T follicular helper cell (primary cell): Measurements from ENCODE around the gene ZC3H14.
A peak's percentile ranks its signal among the peaks of the same experiment; 100 is the strongest.

Experiments
- DNase-seq: peaks from one replicate; pipeline ENCODE4 v3.0.0-alpha.2; 2020; ENCODE audit warnings: low read depth

Gene ZC3H14

GRCh38 chr14:88611878-88612277 lies 49.0 kb downstream of the ZC3H14 start:
- DNase-seq = no peak

- no peak for DNase-seq
Measured at GRCh38 chr14:88612981-88613380, 50.1 kb downstream of the ZC3H14 start.

- no peak for DNase-seq
Measured at GRCh38 chr14:88613552-88614010, 50.7 kb downstream of the ZC3H14 start.

- DNase-seq = no peak
Measured at GRCh38 chr14:88614218-88614907, 51.5 kb downstream of the ZC3H14 start.

- DNase-seq = no peak
Measured at GRCh38 chr14:88616697-88617096, 53.9 kb downstream of the ZC3H14 start.

GRCh38 chr14:88617479-88617878 lies 54.6 kb downstream of the ZC3H14 start:
- DNase-seq = no peak

GRCh38 chr14:88618476-88618875 lies 55.6 kb downstream of the ZC3H14 start:
- DNase-seq = no peak

- DNase-seq = no peak
Measured at GRCh38 chr14:88621100-88621499, 58.3 kb downstream of the ZC3H14 start.

- no peak for DNase-seq
Measured at GRCh38 chr14:88625671-88626070, 62.8 kb downstream of the ZC3H14 start.

- no peak for DNase-seq
Measured at GRCh38 chr14:88628033-88628432, 65.2 kb downstream of the ZC3H14 start.

GRCh38 chr14:88628462-88628861 lies 65.6 kb downstream of the ZC3H14 start:
- DNase-seq = no peak

- no peak for DNase-seq
Measured at GRCh38 chr14:88630565-88630964, 67.7 kb downstream of the ZC3H14 start.

GRCh38 chr14:88631091-88631490 lies 68.3 kb downstream of the ZC3H14 start:
- no peak for DNase-seq

GRCh38 chr14:88632512-88632911 lies 69.7 kb downstream of the ZC3H14 start:
- no peak for DNase-seq

- no peak for DNase-seq
Measured at GRCh38 chr14:88639221-88639620, 76.4 kb downstream of the ZC3H14 start.

GRCh38 chr14:88660056-88660455 lies 97.2 kb downstream of the ZC3H14 start:
- DNase-seq = no peak

GRCh38 chr14:88667555-88668273 lies 104.9 kb downstream of the ZC3H14 start:
- DNase-seq = peak; percentile 14

- no peak for DNase-seq
Measured at GRCh38 chr14:88668448-88669116, 105.7 kb downstream of the ZC3H14 start.

GRCh38 chr14:88669346-88669745 lies 106.5 kb downstream of the ZC3H14 start:
- no peak for DNase-seq
